Medulla oblongata (tissue), 1 donor: ENCODE results near the gene ZNF546.
A peak's percentile ranks its signal among the peaks of the same experiment; 100 is the strongest.
"Not testable (repeated sequence)": the region's sequence is repeated elsewhere in the genome, so short reads cannot be mapped to it uniquely, and the experiment has no call there.

Source experiments
- DNase-seq: peaks from one replicate; pipeline ENCODE4 v3.0.0-alpha.2; 2015; ENCODE audit errors: extremely low spot score

The ZNF546 gene

DNA sequence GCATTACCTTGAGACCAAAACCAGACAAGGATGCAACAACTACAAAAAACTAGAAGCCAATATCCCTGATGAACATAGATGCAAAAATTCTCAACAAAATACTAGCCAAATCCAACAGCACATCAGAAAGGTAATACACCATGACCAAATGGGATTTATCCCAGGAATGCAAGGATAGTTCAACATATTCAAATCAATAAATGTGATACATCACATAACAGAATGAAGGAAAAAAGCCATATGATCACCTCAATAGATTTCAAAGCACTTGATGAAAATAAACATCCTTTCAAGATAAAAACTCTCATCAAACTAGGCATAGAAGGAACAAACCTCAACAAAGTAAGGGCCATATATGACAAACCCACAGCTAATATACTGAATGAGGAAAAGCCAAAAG, 10.2 kb upstream of the ZNF546 start:
- no peak for DNase-seq

DNA sequence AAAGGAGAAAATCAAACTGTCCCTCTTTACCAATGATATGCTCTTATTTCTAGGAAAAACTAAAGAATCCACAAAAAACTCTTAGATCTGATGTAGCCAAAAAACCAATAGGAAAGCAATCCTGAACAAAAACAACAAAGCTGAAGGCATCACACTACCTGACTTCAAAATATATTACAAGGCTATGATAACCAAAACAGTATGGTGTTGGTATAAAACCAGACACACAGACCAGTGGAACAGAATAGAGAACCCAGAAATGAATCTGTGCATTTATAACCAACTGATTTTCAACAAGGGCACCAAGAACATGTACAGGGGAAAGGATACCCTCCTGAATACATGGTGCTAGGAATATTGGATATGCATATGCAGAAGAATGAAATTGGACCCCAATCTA, 9.7 kb upstream of the ZNF546 start:
- no peak for DNase-seq

DNA sequence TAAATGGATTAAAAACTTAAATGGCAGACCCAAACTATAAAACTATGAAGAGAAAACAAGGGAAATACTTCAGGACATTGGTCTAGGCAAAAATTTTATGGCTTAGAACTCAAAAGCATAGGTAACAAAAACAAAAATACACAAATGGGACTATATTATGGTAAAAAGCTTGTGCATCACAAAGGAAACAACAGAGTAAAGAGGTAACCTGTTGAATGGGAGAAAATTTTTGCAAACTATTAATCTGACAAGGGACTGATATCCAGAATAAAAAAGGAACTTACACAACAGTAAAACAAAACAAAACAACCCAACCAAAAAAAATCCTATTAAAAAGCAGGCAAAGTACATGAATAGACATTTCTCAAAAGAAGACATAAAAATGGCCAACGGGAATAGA, 9.3 kb upstream of the ZNF546 start:
- no peak for DNase-seq

DNA sequence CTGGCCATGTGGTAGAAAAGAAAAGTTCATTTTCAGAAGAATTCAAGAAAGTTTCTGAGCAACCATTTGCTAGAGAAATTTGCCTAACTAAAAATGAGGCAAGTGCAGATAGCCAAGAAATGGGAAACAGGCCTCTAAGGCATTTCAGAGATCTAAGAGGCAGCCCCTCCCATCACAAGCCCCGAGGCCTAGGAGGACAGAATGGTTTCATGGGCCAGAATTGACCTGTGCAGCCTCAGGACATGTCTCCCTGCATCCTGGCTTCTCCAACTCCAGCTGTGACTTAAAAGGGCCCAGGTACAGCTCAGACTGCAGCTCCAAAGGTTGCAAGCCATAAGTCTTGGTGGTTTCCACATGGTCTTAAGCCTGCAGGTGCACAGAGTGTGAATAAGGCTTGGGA, 3.3 kb upstream of the ZNF546 start:
- no peak for DNase-seq

DNA sequence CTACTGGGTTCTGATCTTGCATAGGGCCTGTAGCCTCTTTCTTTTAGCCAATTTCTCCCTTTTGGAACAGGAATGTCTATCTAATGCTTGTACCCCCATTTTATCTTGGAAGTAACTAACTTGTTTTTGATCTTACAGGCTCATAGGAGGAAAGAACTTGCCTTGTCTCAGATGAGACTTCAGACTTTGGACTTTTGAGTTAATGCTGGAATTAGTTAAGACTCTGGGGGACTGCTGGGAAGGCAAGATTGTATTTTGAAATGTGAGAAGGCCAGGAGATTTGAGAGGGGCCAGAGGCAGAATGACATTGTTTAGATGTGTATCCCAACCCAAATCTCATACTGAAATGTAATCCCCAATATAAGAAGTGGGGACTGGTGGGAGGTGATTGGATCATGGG, 2.5 kb upstream of the ZNF546 start:
- no peak for DNase-seq

DNA sequence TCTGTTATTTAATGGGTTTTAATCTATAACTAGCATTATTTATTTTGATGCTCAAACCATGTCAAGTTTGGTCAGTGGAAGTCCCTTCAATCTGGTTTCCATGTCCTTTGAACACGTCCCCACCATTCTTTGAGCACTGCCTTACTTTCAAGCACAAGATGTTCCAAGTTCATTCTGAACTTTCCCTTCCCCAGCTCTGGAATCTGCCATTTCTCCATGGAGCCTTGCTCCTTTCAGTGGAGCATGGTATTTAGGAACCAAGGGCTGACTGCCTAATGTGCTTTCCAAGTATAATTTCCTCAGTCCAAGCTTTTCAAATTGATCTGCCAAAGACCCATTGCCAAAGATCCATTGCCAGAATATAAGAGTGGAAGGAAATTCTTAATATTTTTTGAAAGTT, 1.1 kb upstream of the ZNF546 start:
- DNase-seq, result peak; percentile 55

DNA sequence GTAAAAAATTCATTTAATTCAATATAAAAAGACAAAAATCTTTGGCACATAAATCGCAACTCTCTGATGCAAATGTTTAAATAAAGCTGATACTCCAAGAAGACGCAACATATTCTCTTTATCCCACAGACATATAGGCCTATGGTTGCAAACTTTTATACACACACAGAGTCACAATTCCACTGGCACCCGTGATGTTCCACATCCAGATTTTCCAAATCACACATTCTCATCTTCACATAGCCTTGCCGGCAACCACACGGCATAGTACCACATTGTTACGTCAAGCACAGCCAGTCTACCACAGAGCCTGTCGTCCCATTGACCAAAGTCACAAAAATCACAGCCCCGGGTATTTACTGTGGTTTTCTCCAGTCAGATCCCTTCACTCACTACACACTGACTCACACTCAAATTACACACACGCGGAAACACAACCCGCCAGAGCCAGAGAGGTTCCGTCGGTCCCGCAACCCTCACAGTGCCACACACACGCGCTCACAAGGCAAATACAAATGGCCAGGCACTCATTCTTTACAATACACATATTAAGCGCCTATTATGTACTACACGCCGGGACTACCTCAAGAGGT, 546 bp upstream of the ZNF546 start:
- DNase-seq, result peak; percentile 35

DNA sequence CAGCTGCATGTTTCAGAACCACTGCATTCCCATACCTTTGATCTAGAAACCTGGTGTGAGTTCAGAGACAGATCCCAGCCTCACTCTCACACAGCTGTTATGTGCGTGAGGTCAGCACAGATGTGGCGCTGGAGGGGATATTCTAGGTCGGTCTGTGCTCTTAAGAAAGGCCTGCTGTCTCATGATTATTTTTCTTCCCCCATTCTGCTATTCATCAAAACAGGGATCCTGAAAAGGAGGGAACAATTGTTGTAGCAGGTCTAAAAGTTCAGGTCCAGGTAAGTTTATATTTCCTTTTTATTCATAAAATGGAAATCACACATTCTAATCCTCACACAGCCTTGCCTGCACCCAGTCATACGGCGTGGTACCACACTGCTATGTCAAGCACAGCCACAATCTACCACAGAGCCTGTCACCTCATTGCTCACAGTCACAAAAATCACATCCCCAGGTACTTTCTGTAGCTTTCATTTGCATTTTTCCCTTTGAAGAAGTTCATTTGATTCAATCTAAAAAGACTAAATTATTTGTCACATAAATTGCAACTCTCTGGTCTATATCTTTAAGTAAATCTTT, 867 bp downstream of the ZNF546 start:
- no peak for DNase-seq

DNA sequence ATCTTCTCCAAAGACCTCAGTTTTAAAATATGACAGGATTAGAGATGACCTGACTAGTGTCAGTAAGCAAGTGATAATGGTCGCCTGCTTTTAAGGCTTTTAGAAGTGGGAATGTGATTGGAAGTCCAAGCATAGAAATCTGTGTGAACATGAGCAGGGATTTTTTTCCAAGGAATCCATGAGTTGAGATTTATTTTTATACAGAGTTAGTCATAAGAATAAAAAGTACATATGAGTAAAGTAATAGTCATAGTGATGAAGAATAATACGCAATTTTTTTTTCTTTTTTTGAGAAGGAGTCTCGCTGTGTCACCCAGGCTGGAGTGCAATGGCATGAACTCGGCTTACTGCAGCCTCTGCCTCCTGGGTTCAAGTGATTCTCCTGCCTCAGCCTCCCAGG, 1.6 kb downstream of the ZNF546 start:
- no peak for DNase-seq

DNA sequence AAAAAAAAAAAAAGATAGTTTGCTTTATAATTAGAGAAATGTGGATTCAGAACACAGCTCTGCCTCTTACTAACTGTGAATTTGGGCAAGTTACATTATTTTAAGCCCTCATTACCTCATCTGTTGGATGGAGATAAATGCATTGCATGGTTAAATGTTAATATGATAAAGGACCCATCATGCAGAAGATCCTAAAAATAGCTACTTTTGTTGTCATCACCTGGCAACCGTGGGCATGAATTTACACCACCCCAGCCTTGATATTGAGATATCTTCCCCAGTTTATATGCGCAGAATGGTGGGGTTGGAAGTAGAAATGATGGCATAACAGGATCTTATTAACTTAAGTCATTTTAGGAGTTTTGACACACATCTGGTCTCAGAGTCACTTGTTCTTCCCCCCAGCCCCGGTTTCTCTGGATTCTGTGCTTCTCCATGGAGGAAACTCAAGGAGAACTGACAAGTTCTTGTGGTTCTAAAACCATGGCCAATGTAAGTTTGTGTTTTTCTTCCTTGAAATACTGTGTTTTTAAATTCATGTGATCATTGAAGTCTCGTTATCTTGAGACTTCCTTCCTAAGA, 8.9 kb downstream of the ZNF546 start:
- DNase-seq, result no peak

DNA sequence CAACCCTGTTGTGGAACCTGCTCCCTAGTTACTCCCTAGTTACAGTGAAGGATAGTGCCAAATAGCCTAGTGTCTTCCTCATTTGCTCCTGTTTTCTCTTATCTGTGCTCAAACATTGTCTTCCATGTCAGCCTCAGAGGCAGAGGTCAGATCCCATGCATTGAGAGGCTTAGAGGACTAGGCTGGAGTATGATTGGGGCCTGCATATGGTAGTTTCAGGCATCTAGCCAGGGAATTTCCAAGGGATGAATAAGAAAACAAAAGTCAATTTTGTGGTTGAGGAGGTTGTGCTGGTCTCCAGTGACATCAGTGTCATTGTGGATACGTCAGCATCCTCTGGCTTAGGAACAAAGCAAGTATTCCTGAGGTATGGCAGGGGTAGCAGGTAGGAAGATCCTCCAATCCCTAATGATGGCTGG, 9.4 kb downstream of the ZNF546 start:
- DNase-seq, result no peak

DNA sequence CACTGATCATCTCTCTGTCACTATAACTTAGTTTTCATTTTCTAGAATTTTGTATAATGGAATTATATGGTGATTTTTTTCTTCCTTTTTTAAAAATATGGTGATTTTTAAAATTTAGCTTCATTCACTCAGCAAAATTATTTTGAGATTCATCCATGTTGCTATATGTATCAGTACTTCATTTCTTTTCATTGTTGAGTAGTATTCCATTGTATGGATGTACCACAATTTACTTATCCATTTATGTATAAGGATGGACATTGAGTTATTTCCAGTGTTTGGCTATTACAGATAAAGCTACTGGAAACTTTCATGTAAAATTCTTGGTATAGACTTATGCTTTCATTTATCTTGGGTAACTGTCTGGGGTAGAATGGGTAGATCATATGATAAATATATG, 12.8 kb downstream of the ZNF546 start:
- no peak for DNase-seq

DNA sequence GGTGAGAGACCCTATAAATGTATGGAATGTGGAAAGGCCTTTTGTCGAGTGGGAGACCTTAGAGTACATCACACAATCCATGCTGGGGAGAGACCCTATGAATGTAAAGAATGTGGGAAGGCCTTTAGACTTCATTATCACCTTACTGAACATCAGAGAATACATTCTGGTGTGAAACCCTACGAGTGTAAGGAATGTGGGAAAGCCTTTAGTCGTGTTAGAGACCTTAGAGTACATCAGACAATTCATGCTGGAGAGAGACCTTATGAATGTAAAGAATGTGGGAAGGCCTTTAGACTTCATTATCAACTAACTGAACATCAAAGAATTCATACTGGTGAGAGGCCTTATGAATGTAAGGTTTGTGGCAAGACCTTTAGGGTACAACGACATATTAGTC, 17.1 kb downstream of the ZNF546 start:
- no peak for DNase-seq

DNA sequence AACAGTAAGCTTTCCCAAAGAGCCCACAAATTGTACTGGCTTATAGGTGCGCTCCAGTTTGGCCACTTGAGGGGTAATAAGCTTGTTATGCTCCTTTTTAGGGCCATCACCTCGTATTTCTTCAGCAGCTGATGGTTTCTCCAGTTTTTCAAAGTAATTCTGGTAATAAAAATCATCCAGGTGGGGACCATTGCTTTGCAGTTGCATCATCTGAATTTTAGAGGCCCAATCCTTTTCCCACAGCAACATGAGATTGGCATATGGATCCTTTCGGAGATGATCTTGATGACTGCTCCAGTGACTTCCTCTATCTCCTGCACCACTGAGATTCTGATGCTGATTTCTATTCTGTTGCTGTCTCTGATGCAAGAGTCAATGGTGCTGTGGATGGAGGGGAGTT, 27.1 kb downstream of the ZNF546 start:
- DNase-seq, result no peak

DNA sequence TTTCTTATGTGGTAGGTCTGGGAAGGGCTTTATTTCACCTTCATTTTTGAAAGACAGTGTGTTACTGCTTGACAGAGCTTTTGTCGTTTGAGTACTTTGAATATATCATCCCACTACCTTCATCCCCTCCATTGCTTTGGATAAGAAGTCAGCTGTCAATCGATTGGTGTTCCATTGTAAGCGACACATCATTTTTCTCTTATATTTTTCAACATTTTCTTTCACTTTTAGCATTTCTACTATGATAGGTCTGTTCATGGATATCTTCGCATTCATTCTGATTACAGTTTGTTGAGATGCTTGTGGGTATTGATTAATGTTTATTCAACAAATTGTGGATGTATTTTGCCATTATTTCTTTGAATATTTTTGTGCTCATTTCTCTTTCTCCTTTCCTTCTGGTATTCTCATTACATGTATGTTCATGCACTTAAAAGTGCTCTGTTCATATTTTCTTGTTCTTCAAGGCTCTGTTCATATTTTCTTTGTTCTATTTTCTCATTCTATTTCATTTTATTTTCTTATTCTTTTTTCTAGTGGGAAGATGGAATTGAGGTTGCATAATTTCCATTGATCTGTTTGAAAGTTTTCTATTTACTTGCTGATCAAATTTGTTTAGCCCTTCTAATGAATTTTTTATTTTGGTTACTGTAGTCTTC, 29.2 kb downstream of the ZNF546 start:
- DNase-seq, result no peak

DNA sequence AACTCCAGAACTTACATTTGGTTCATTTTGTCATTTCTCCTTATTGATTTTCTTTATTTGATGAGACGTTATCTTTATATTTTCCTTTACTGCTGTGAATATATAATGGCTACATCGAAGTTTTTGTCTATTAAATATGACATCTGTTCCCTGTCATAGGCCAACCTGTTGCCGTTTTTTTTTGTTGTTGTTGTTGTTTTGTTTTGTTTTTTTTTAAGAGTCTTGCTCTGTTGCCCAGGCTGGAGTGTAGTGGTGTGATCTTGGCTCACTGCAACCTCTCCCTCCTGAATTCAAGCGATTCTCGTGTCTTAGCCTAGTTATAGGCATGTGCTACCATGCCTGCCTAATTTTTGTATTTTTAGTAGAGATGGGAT, 29.7 kb downstream of the ZNF546 start:
- DNase-seq, result no peak

DNA sequence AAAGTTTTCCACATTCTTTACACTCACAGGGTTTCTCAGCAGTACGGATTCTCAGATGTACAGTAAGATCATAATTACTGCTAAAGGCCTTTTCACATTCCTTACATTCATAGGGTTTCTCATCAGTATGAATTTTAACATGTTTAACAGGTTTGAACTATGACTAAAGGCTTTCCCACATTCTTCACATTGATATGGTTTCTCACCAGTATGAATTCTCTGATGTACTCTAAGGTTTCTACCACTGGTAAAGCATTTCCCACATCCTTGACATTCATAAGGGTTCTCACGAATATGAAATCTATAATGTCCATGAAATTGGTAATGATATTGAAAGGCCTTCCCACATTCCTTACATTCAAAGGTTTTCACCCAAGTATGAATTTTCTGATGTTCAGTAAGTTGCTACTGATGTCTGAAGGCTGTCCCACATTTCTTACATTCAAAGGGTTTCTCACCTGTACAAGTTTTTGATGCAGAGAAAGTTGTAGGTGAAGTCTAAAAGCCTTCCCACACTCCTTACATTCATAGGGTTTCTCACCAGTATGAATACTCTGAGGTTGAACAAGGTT, 37.2 kb downstream of the ZNF546 start:
- DNase-seq, result no peak

DNA sequence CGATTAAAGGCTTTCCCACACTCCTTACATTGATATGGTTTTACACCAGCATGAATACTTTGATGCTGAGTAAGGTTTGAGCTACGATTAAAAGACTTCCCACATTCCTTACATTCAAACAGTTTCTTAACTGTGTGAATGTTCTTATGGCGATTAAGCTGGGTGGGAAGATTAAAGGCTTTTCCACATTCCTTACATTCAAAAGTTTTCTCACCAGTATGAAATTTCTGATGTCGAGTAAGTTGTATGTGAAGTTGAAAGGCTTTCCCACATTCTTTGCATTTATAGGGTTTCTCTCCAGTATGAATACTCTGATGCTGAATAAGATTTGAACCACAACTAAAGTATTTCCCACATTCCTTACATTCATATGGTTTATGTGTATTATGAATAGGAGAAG, 39.1 kb downstream of the ZNF546 start:
- no peak for DNase-seq

DNA sequence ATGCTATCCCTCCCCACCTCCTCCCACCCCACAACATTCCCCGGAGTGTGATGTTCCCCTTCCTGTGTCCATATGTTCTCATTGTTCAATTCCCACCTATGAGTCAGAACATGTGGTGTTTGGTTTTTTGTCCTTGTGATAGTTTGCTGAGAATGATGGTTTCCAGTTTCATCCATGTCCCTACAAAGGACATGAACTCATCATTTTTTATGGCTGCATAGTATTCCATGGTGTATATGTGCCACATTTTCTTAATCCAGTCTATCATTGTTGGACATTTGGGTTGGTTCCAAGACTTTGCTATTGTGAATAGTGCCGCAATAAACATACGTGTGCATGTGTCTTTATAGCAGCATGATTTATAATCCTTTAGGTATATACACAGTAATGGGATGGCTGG, 41.2 kb downstream of the ZNF546 start:
- not testable (repeated sequence) for DNase-seq

DNA sequence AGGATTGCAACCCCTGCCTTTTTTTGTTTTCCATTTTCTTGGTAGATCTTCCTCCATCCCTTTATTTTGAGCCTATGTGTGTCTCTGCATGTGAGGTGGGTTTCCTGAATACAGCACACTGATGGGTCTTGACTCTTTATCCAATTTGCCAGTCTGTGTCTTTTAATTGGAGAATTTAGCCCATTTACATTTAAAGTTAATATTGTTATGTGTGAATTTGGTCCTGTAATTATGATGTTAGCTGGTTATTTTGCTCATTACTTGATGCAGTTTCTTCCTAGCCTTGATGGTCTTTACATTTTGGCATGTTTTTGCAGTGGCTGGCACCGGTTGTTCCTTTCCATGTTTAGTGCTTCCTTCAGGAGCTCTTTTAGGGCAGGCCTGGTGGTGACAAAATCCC, 44.9 kb downstream of the ZNF546 start:
- DNase-seq, result not testable (repeated sequence)

DNA sequence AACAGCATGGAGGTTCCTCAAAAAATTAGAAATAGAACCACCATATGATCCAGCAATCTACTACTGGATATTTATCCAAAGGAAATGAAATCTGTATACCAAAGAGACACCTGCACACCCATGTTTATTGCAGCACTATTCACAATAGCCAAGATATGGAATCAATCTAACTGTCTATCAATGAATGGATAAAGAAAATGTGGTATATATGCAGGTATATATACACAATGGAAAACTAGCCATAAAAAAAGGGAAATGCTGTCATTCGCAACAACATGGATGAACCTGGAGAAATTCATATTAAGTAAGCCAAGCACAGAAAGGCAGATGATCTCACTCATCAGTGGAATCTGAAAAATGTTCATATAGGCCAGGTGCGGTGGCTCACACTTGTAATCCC, 56.6 kb downstream of the ZNF546 start:
- DNase-seq, result no peak

DNA sequence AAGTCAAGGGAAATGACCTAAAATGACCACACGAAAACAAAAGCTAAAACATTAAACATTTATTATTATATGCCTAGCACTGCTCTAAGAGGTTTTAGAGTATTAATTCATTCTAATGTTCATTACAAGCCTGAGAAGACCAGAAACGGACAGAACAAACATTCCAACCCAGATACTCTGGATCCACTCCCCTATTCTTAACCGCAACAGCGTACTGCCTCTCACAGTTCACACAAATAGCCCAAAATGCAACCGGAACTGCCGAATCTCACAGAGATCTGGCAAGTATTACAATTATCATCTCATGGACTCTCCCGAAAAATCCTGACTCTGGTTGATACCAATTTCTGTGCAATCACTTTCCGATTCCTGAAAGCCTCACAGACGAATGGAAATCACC, 57.8 kb downstream of the ZNF546 start:
- DNase-seq, result no peak

DNA sequence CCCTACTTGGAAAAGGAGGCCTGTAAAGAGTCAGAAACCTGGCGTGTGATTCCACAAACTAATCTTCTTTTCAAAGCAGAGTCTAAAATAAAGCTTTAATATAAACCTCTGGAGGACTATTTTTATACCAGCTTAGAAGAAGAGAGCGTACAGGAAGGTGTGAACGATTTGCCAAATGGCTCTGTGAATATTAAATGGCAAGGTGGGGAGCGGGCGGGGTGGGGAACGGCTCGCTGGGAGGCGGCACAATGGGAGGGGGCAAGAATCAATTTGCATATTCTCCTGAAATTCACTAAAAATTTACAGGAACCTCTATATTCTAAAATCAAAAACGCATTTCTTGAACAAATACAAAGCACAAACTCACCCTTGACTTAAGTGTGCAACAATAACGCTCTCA, 58.2 kb downstream of the ZNF546 start:
- no peak for DNase-seq
